NCI-H69 (cell line): ENCODE results near the gene BCL11B.

Experiments used
- DNase-seq: peaks from one replicate; lab custom pipeline; 2025; lab: John Stamatoyannopoulos, UW

BCL11B gene

DNA sequence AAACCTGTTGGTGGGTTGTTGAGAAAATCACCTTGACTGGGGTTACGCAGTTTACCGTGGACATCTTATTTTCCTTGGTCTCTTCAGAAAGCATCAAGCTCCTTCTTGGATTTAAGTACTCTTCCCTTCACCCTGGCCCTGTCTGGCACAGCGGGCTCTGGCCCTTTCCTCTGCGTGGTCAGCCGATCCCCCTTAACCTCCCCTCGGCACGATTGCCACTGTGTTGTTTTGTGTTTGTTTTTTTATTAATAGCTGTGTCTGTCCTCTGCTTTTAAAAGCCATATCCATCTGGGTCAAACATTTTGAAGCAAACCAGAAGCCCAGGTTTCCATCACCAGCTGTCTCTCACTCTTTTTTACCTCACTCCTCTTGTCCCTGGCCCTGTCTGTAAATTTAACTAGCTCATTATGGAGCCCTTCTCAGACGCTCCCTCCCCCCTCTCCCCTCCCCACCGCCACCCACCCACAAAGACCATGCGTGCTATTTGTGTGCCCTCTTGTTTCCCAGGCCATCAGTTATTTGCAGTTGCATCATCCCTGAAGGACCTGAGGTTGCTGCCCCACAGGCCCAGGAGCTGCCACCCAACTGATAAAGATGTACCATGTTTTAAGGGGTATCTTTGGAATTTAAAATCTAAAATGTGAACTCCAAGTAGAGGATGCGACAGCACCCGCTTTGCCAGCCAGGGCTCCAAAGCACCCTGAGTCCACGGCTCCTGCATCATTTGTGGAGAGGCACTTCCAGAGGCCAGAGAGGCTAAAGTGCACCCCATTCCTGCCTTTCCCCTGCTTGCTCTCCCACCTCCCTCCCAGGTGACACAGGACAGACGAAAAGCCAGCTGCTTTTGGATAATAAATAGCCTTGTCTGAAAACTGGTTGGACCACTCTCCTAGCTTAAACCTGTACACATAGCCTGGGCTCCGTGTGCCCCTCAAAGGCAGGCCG, 3.9 kb downstream of the BCL11B start:
- DNase-seq = no peak

DNA sequence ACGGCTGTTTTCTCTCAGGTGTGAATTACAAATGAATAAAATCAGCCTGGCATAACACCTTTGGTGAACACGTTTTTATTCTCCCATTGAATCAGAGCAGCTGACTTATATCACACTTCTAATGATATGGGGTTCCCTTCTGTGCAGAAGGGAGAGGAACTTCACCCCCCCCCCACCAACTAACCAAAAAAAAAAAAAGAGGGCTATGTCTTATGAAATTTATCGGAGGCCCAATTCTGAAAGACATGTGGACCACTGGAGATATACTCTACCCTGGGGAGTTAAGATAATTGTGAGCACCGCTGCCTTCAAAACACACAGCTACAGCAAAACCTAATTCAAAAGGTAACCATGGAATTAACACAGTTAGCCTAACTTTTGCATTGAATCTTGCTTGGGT, 4.6 kb downstream of the BCL11B start:
- DNase-seq = no peak

DNA sequence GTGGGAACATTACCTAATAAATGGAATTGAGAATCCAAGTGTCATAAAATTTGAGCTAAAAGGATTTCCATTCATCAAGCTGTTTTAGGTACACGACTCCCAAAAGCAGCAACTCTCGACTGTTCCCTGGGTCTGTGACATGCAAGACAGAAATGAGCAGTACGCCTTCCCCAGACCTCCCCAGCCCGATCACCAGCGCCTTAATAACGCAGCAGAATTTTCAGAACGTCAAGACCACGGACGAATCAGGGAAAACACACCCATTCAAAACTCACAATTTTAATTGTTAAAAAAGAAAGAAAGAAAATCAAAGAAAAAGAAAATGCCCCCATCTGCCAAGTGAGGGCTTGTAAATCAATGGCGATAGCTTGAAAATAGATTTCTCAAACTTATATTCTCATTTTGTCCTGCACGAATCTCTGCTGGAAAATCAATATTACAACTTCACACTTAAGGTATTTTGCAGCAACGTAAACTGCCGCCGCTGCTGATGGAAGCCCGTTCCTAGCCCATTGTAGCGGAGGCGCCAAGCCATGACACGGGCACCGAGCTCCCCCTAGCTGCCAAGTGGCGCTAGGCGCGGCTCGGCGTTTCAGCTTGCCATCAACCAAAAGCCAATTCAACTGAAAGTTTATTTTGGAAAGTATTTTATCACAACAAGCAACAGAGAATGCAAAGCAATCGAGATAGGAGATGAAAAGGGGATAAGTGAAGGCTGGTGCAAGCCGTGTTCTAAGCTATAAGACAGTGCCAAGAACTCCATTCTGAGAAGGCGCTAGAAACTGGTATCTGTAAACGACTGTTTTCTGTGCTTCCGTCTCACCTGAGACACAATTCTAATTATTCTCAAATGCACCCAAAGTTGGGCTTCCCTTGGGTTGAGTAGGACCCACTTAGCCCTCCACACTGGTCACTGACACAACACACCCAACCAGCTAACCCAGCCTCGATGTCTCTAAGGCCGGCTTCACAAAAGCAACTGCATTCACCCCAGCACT, 5.5 kb downstream of the BCL11B start:
- DNase-seq = peak; percentile 72

DNA sequence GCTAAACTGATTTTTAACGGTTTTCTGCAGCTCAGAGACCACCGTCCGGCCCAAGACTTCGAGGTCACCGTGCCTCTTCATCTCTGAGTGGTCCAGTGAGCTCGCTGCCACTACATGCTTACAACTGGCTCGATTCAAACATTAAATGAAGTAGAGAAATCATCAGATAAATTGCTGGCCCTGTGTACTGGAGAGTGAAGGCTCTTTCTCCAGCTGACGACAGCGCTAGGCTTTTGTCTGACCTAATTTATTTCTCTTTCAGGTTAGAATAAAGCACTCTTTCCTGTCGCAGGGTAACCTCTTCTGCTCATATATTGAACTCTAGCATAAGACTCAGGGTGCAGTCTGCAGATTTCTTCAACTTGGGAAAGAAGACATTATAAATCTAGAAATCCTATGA, 6.4 kb downstream of the BCL11B start:
- no peak for DNase-seq

DNA sequence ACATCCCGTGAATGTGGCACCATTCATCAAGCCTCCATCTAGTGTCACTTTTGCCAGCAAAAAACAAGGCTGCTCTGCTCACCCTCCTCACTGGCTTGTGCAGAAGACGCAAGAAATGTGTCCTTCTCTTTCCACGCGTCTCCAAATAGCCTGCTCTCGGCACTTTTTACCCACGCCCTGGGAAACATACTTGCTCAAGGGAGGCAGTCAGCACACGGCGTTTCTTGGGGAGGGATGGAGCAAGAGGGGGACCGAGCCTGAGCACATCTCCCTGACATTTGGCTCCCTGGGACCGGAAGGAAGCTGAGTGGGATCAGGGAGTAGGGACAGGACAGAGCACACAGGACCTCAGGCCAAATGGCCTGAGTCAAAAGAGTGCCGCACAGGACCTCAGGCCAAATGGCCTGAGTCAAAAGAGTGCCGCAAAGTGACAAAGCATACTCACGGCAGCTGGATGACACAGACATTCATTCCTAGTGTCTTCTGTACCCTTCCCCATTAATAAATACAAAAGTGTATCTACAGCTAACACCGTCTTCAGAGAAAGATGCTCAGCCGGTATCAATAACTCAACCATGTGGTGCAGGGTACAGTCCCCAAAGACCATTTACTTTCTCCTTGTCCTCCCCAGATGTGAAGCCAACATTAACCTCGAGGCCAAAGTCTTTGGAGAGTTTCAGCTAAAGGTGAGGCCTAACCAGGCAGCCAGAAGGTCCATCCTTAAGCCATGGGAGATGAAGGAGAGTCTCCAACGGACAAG, 7.1 kb downstream of the BCL11B start:
- DNase-seq = no peak

DNA sequence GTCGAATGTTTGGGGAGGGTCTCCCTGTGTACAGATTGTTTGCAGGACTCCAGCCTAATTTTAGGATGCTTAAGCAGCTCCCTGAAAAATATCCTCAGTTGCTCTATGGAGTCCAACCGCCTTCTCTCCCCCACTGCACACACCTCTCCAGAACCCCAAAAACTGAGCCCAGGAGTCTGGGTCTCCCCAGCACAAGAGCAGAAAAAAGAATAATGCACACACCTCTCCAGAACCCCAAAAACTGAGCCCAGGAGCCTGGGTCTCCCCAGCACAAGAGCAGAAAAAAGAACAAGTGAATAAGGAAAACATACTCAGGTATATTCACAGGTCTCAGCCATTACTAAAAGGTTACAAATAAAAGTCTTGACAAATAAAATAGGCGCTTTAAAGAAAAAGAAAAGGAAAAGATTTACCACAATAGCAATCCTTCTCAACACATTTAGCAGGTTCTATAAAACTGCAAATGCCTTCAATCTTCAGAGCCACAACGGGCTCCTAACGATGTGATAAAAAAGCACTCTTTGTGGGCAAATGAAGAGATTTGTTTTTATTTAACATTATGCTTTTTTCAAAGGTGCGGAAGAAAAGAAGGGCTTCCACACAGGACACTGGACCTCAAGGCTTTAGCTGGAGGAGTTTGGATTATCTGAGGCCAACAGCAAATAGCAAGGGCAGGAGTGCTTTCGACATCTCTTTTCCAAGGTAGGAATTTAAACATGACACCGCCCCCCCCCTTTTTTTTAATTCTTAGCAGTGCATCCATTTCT, 8.2 kb downstream of the BCL11B start:
- no peak for DNase-seq

DNA sequence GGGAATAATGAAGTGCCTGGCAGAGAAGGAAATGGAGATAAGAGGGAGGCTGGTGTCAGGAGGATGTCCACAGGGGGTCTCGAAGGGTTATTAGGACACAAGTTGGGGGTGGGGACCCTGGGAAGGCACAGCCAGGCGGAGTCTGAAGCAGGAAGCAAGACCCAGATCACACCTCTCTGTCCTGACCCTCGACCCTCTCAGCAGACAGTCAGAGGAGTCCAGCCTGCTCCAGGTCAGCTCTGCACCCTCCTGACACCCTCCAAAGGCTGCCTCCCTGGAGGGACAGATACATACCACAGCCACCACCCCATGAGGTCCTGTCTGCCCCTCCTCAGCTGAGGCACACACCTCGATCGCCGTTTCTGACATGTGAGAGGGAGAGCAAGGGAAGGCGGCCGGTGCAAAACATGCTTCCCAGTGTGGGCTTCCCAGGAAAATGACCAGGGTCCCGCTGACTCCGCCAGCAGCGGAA, 9.0 kb downstream of the BCL11B start:
- DNase-seq = no peak

DNA sequence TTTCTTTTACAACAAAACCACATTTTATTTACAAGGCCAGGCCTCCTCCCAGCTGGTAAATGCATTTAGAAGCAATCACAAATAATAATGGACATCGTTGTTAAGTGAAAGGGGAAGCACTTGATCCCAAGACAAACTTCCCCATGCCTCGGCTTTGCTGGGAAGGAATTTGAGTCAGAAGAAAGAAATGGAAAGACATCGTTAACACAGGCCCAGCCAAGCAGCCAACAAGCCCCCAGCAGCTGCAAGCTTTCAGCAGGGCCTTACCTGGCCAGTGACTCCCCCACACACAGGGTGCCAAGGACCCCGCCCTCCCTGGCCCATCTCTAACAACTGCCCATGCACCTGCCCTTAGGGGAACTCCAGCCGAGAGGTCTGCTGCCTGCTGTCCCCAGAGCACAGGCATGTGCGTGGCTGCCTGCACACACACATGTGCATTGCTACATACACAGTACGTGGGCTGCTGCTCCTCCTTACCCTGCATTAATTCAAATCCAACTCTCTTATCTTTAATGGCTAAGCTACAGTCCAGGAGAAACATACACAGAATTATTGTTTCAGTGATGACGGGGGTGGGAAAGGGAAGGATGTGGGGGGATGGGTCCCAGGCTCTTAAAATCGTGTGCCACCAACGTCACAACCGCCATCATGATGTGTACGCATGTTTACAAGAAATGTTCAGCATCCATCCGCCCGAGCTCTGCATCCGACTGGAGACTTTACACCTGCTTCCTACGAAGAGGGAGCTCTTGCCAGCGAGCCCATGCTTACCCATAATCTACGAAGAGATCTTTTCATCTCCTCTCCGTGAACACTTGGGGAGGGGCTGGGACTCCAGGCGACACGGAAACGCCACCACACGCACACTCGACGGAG, 9.8 kb downstream of the BCL11B start:
- DNase-seq = no peak

DNA sequence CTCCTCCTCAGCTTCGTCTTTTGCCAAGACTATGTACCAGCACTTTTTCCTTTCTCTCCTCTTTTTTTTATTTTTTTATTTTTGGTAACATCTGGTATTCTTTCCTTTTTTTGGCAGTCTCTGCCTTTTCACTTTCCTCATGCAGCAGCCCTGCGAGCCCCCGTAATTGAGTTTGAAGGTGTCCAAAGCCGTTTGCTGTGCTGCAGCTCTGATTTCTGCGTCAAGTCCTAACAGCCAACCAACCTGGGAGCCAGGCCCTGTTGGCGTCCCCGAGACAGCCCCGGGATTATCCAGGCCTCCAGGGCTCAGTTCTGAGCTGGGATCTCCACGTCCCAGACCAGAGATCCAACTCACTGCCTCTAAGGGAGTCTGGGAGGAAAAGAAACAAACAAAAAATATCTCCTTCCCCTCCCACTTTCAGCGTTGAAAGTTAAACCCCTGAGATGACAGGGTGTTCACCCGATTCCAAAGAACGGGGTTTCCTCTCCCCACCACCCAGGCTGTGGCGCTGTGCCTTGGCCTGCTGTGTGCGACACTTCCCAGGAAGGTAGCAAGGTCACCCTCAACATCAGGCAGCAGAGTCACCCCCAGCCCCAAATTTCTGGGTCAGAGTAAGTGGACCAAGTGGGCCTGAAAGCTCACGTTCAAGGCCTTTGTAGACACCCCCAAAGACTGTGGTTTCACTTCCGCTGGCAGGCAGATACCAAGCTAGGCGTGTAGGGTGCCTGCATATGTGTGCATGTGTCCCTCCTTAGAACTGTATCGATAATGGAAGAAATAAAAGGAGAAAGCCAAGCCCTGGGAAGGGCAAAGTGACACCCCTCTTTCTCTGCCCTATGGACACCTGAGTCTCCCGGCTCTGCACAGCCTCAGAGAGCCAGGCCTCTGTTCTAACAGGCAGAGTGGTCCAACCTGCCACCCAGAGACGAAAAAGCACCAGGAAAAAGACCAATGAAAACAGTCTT, 11.1 kb downstream of the BCL11B start:
- no peak for DNase-seq

DNA sequence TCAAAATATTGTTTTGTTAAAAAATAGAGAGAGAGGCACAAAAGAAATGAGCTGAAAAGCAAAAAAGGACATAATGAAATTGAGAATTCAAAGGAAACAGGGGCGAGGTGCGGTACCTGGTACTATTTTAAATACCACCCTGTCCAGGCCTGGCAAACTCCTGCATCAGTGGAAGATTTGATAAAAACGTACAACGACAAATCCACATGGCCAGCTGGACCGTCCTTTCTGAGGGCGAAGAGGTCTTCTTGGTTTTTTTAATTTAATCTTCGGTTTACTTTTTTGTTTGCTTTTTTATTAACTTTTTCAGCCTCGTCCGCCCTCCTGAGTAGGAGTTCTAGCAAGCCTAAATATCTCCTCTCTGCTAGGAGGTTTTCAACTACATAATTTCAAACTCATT, 11.9 kb downstream of the BCL11B start:
- DNase-seq = no peak

DNA sequence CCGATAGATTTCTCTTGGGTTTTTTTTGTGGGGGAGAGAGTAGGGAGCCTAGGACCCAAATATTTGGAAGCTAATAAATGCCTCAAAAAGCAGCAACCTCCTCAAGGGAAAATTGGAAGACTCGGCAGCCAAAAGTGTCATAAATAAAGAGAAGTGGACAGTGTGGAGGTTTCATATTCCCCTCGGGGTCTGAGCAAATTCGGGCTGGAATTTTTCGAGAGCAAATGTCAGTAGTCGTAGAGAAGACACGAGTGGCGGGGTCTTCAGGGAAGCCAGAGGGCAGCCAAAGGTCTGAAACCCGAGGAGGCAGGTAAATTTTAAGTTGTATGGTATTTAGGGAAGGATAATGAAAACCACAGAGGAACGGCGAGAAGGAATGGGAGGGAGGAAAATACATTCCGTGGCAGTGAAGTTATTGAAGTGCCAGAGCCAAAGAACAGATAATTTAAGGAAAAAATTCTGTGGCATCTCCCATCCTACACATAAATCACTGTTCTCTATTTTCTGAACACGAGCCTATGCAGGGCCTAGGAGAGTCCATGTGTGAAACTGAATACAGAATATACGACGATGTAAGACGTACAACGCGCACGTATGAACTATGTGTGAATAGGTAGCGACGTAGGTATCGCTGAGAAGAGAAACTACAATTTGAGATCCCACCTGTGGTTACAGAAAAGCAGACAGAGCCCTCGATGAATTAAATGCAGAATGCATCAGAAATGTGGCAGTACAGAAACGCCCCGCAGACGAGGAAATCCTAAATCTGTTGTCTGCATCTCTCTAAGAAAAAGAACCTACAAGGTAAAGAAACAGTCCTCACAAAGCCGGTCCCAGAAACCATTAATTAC, 12.9 kb downstream of the BCL11B start:
- no peak for DNase-seq

DNA sequence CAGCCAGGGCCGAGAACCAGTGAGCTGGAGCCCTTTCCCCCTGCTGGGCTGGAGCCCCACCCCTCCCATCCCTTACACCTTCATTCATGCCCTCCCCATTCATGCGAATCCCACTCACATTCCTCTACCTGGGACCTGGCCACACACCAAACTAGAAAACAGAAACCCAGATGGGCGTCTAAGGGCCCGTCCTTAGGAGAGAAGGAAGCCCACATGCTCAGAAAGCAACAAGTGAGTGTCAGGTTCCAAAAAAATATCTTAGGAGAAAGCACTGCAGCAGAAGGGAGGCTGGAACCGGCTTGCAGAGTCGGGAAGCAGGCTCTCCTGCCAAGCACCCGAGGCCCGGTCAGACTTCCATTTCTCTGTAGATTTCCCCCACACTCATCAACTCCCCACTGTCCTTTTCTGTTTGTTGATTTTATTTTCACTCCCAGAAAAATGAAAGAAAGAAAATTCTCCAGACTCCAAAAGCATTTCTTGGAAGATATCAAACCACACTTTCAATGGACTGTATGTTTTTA, 13.6 kb downstream of the BCL11B start:
- no peak for DNase-seq

DNA sequence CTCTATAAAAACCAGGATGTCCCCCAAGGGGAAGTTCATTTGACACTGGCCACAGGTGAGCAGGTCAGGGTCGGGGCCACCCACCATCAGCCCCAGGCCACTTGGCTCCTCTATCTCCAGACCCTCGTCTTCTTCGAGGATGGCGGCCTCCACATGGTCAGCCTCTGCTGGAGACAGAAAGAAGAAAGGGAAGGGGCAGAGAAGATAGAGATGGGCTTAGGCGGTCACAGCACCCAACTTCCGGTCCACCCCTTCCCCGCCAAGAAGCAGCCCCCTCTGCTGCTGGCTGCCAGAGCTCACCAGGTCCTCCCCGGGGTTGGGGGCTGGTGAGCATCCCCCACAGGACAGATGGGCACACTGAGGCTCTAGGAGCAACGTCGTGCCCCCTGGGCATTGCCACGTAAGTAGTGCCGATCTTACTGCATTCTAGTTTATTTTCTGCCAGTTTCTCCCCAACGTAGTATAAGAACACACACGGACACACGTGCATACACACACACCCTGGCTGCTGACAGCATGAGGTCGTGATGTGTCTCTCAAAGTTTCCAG, 14.2 kb downstream of the BCL11B start:
- DNase-seq = no peak

DNA sequence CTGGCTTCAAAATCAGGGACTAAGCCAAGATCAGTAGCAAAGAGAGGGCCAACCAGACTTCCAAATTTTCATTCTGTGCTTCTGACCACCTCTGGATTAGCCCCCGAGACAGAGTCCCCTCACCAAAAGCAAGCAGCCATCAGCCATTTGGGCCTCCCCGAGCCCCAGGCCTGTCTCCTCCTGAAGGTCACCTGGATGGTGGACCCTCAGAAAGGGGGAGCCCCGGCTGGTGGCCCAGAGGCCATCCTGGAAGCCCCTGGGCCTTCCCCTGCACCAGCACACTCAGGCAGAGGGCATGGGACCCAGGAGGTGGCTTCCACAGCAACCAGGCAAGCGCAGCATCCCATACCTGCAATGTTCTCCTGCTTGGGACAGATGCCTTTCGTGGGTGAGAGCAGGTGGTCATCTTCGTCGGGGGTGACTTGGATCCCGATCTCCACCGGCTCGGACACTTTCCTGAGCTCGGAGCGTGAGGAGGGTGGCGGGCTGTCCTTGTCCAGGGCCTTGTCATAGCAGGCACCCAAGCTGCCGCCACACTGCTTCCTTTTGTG, 14.8 kb downstream of the BCL11B start:
- no peak for DNase-seq

DNA sequence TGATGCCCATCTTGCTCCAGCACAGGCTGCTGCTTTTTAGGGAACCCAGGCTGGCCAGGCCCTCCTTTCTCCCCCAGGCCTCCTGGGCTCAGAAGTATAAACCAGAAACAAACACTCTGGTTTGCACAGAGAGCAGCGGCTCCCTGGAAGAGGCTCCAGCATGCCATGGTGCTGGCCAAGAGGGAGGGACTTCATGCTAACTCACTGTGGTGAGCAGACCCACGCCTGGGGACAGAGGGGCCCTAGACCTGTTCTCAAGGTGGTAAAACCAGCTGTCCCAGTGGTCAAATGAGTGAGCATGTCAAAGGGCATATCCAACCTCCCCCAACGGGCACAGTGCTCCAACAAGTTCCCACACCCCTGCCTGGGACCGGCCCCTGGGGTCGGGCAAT, 15.5 kb downstream of the BCL11B start:
- DNase-seq = no peak

DNA sequence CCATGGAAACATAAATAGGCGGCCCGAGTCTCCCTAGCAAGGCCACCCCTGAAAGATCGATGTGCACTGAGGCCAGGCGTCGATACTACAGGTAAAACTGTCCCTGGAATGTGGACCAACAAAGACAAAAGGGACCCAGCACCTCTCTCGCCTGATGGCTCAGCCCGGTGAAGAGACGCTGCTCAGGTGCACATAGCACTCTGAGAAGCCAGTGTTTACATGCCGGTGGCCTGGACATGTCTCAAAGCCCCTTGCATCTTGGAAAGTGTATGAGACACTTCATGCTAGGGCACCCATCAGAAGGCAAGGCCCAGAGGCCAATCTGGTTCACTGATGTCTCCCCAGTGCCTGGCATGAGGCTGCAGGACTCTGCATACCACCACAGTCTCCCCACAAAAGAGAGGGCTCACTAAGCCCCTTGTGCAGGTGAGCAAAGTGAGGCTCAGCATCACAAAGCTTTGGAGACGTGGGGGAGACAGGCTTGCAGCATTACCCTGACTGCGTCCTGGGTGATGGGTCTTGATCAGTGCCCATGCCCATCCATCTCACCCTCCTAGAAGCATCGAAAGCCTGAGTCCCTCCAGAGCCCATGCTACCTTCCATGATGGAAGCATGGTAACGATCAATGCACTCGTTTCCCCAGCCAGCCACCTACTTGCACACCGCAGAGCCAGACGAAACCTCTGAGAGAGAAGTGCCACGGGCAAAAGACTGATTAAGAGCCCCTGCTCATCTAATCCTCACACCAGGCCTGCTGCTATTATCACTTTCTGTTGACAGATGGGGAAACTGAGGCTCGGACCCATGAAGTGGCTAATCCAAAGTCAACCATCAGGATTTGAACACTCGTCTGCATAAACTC, 16.1 kb downstream of the BCL11B start:
- DNase-seq = no peak
